HG03060 (cell line): Measurements from ENCODE around the gene NLE1.
"Not testable (repeated sequence)": the region's sequence is repeated elsewhere in the genome, so short reads cannot be mapped to it uniquely, and the experiment has no call there.

Source experiments
- ATAC-seq: cut with Tn5 transposase; IDR thresholded peaks from one replicate; pipeline ENCODE4 v1.9.1; 2021; ENCODE audit warnings: low read depth, moderate number of reproducible peaks; ENCODE audit not compliant: unreplicated experiment

NLE1 gene

DNA sequence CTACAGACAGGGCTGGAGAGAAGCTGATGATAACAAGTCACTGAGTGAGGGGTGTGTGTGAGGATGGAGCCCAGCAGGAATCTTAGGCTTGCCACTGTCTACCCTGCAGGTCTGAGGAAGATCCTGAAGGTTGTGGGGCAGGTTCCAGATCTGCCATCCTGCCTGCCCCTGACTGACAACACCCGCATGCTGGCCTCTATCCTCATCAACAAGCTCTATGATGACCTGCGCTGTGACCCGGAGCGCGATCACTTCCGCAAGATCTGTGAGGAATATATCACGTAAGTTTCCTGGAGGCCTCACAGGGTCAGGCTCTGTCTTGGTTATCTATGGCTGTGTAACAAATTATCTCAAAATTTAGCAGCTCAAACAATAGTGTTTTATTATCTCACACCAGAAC lies 21.8 kb upstream of the NLE1 start:
- no peak for ATAC-seq

DNA sequence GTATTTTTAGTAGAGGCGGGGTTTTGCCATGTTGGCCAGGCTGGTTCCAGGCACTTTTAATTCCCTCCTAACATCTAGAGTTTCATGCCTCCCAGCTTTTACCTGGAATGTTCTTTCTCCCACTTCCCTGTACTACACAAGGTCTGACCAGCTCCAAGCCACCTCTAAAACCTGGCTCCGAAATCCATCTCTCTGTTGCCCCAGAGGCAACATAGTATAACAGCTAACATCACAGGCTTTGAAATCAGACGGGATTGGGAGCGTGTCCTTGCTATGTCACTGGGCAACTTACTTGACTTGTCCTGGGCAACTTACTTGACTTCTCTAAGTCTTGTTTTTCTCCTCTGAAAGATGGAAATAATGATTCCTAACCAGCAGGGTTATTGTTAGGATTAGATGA lies 20.7 kb upstream of the NLE1 start:
- ATAC-seq, result no peak

GRCh38 chr17:35161281-35161761 lies 19.2 kb upstream of the NLE1 start:
- no peak for ATAC-seq

- no peak for ATAC-seq
Measured at GRCh38 chr17:35160354-35161201, 18.5 kb upstream of the NLE1 start.

DNA sequence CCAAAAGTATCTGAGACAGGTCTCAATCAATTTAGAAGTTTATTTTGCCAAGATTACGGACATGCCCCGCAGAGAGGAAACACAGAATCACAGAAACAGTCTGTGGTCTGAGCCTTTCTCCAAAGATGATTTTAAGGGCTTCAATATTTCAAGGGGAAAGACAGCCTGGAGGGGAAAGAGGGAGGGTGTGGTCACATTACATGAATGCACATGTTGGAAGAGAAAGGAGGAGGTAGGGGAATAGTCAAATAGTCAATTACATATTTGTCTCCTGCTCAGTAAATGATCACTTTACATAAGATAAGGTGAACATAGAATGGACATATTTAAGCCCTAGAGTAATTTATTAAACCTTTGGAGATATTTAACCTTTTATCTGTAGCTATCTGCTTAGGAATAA lies 17.8 kb upstream of the NLE1 start:
- ATAC-seq, result no peak

DNA sequence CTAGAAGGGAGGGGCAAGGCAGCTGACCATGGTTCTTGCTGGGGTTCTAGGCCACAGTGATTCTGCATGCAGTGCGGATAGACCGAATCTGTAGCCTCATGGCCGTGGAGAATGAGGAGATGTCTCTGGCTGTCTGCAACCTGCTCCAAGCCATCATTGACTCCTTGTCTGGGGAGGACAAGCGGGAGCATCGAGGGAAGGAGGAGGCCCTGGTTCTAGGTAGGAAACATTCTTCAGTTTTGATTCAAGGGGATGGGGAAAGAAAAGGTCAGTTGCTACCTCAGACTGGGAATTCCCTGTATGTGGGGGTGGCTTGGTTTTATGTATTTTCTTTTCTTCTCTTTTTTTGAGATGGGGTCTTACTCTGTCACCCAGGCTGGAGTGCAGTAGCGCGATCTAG lies 13.1 kb upstream of the NLE1 start:
- ATAC-seq, result no peak

- ATAC-seq, result no peak
Measured at GRCh38 chr17:35154196-35155165, 12.4 kb upstream of the NLE1 start.

GRCh38 chr17:35152421-35153140 lies 10.5 kb upstream of the NLE1 start:
- ATAC-seq, result no peak

DNA sequence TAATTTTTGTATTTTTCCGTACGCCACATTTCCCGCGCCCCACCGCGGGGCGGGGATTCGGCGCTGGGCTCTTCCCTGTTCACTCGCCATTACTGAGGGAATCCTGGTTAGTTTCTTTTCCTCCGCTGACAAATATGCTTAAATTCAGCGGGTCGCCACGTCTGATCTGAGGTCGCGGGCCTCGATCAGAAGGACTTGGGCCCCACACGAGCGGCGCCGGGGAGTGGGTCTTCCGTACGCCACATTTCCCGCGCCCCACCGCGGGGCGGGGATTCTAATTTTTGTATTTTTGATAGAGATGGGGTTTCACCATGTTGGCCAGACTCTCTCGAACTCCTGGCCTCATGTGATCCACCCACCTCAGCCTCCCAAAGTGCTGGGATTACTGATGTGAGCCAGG lies 9.0 kb upstream of the NLE1 start:
- not testable (repeated sequence) for ATAC-seq

DNA sequence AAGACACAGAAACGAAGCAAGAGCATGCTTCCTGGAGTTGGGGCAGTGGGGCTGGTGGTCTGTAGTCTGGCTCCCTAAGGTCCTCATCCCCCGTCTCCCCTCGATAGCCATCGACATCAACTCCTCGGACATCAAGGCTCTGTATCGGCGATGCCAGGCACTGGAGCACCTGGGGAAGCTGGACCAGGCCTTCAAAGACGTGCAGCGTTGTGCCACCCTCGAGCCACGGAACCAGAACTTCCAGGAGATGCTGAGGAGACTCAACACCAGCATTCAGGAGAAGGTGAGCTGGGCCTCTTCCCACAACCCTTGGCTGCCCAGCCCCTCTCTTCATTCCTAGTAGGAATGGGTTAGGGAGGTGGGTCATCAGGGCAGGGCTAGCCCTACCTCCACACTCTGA lies 7.8 kb upstream of the NLE1 start:
- ATAC-seq, result no peak

- no peak for ATAC-seq
Measured at GRCh38 chr17:35148144-35148543, 6.0 kb upstream of the NLE1 start.

- no peak for ATAC-seq
Measured at GRCh38 chr17:35147375-35147905, 5.3 kb upstream of the NLE1 start, which contains the start of gene UNC45B. UNC45B (plus strand) TSS chr17:35147817; CDS start chr17:35148264, 447 bp downstream.

GRCh38 chr17:35146214-35146833 lies 4.2 kb upstream of the NLE1 start:
- no peak for ATAC-seq

GRCh38 chr17:35144840-35145239 lies 2.7 kb upstream of the NLE1 start:
- no peak for ATAC-seq

DNA sequence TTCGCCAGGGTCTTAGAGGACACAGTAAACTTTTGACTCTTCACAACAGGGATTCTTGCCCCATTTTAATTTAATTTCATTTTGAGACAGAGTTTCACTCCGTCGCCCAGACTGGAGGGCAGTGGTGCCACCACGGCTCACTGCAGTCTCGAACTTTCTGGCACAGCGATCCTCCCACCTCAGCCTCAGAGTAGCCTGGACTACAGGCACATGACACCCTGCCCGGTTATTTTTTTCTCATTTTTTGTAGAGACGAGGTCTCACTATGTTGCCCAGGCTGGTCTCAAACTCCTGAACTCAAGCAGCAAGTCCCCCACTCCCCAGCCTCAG lies 329 bp upstream of the NLE1 start:
- no peak for ATAC-seq

GRCh38 chr17:35138218-35138617 lies 3.9 kb downstream of the NLE1 start:
- ATAC-seq, result no peak

DNA sequence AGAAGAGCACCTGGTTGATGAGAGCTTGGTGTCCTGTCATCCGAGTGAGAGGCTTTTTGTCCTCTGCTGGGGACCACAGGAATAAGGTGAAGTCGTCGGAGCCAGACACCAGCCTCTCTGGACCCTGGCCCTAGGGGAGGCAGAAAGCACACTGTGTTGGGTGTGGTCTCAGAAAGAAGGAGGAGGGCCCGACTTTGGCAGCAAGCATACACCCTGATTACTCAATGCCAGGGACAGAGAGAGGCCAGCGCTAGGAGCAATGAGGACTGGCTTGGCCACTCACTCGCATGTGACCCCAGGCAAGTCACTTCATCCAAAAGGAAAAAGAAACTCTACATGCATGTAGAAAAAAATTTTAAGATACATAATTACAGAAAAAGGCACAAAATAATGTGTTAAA lies 6.8 kb downstream of the NLE1 start:
- ATAC-seq, result no peak

GRCh38 chr17:35132816-35133550 lies 9.1 kb downstream of the NLE1 start:
- no peak for ATAC-seq

DNA sequence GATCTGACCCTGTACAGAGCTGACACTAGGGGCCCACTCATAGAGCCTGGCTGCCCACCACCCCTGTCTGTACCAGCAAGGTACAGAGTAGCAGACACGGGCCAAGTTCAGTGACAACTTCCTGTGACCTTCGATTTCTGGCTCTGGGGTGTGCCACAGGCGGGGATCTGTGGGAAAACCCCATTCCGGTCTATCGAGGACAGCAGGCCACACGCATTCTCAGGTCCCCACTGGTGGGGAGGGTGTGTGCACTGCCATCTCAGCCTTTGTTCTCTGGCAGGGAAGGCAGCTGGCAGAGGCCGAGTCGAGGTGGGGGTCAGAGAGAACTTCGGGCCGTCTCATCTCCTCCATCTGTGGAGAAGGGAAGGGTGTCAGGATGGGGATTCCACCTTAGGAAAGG lies 10.0 kb downstream of the NLE1 start:
- ATAC-seq, result no peak
